Epithelial cell of esophagus (primary cell): ENCODE data around the gene ALOX15.
"Not testable (repeated sequence)": the region's sequence is repeated elsewhere in the genome, so short reads cannot be mapped to it uniquely, and the experiment has no call there.

ENCODE experiments used
- DNase-seq: peaks from one replicate; pipeline ENCODE4 v3.0.0; 2010; ENCODE audit warnings: low read depth
- H3K4me3 ChIP-seq: 2 replicates; pipeline ENCODE4 v1.5.1; 2011; ENCODE audit warnings: mild to moderate bottlenecking, low read length, control low read depth
- CTCF ChIP-seq: IDR thresholded peaks from 2 replicates; pipeline ENCODE4 v1.5.1; 2011; ENCODE audit warnings: low read depth, mild to moderate bottlenecking, low read length, control low read depth, inconsistent platforms; ENCODE audit not compliant: insufficient read depth; ENCODE audit errors: missing control alignments

The ALOX15 gene

GRCh38 chr17:4652997-4653396, 11.5 kb upstream of the ALOX15 start:
- TF ChIP-seq CTCF = no peak
- DNase-seq = no peak
- H3K4me3 ChIP-seq = no peak overlapping the region

- H3K4me3 ChIP-seq = no peak overlapping the region
- no peak for DNase-seq
- no peak for TF ChIP-seq CTCF
Measured at GRCh38 chr17:4648741-4649140, 7.3 kb upstream of the ALOX15 start.

- H3K4me3 ChIP-seq = no peak overlapping the region
- no peak for TF ChIP-seq CTCF
- no peak for DNase-seq
Measured at GRCh38 chr17:4645642-4646041, 4.2 kb upstream of the ALOX15 start.

- TF ChIP-seq CTCF = no peak
- DNase-seq = peak; percentile 18
- no peak overlapping the region for H3K4me3 ChIP-seq
Measured at GRCh38 chr17:4643676-4644075, 2.2 kb upstream of the ALOX15 start.

DNA sequence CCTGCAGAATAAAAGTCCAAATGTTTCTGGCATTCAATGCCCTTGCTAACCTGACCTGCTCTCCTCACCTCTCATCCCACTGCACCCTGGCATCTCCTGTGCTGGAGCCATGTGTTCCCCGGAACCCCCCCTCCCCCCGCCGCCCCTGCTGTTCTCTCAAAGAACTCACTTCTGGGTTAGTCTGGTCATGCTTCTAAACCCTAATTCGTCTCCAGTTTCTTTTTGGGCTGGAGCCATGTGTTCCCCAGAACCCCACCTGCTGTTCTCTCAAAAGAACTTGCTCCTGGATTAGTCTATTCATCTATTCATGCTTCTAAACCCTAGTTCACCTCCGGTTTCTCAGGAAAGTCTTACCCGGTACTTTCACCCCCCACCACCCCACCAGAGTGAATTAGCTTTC, 808 bp upstream of the ALOX15 start:
- DNase-seq = no peak
- no peak for TF ChIP-seq CTCF
- H3K4me3 ChIP-seq = no peak overlapping the region

GRCh38 chr17:4640569-4641188, 799 bp downstream of the ALOX15 start:
- DNase-seq, H3K4me3 ChIP-seq: not testable (repeated sequence)

- TF ChIP-seq CTCF = peak; percentile 6
- peak; percentile 51 for DNase-seq
- H3K4me3 ChIP-seq = not testable (repeated sequence)
Measured at GRCh38 chr17:4639301-4640059, 2.0 kb downstream of the ALOX15 start.

DNA sequence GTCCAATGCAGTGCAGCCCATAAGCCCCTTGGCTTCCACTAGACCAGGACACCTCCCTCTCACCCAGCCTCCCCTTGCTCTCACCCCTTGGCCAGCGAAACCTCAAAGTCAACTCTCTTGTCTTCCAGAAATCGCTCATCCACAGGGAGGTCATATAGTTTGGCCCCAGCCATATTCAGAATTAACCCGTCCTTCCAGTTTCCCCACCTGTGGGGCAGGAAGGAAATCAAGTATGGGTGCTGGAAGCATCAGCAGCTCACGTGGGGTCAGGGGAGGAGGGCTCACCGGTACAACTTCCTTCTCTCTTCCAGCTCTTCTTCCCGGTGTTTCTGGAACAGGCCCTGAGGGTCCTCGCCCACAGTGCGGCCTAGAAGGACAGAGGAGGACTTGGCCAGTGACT, 2.7 kb downstream of the ALOX15 start:
- not testable (repeated sequence) for H3K4me3 ChIP-seq
- DNase-seq = peak; percentile 29
